Measurements from ENCODE around the gene ROPN1.

Gene ROPN1

GRCh38 chr3:123947482-123947881, 44.4 kb downstream of the ROPN1 start:
- DNase-seq: no peak

- DNase-seq: no peak
Observed at GRCh38 chr3:123941542-123941941, 50.4 kb downstream of the ROPN1 start.

GRCh38 chr3:123941121-123941520, 50.8 kb downstream of the ROPN1 start:
- no peak for DNase-seq

DNA sequence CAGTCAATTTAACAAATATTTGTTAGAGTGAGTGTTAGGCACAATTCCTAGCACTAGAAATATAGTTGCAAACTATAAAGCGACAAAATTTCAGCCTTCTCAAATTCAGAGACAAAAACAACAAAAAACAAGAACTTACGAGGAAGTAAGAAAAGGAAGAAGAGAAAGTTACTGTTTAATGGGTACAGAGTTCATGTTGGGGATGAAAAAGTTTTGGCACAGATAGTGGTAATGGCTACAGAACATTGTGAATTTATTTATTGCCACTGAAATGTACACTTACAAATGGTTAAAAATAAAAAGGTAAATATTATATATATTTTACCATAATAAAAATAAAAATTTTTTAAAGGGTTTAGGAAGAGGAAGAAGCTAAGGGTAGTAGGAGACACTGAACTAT, 52.2 kb downstream of the ROPN1 start:
- no peak for DNase-seq

- DNase-seq: no peak
Observed at GRCh38 chr3:123936400-123936799, 55.5 kb downstream of the ROPN1 start.

DNA sequence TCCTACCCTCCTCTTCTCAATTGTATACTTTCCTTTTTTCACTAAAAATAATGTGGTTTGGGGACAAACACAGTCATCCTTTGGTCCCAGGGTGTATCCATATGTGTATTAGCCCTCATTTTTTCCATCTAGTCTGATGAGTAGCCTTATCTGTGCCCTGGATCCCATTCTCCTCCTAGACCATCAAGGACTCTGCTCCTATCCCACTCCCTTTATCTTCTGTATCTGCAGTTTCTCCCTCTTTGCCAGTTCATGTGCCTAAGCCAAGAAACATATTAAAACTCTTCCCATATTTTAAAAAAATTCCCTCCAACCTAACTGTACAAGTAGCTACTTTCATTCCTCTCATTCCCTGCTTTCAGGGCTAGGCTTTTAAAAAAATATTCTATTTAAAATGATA, 56.1 kb downstream of the ROPN1 start:
- DNase-seq: no peak

DNA sequence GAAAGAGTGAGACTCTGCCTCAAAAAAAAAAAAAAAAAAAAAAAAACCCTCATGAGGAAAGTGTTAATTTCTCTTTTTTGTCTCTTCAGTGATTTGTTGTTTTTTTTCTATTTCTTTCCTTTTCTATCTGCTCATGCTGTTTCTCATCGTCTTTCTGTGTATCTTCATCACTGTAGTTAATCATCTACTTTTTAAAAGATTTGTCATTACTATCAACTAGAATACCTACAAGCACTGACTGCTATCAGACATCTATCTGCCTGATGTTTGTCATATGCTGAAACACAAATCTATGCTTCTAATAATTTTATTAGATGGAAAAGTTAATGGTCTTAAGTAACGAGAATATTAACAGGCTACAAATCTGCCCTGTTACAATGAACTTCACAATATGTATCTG, 57.7 kb downstream of the ROPN1 start:
- no peak for DNase-seq

DNA sequence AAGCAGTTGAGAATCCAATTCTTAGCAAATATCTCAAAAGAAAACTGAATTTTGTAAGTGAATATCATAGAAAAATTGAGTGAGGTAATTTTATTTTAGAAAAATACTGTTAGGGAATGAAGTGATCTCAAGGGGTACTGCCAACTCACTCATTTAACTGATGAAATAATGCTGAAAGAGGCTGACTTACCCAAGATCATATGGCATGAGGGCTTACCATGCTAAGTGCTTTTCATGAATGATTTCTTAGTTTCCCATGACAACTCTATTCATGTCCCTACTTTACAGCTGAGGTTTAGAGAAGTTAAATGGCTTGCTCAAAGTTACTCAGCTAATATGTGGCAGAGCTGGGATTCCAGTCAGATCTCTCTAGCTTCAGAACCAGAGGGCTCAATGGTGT, 61.5 kb downstream of the ROPN1 start:
- DNase-seq: no peak

DNA sequence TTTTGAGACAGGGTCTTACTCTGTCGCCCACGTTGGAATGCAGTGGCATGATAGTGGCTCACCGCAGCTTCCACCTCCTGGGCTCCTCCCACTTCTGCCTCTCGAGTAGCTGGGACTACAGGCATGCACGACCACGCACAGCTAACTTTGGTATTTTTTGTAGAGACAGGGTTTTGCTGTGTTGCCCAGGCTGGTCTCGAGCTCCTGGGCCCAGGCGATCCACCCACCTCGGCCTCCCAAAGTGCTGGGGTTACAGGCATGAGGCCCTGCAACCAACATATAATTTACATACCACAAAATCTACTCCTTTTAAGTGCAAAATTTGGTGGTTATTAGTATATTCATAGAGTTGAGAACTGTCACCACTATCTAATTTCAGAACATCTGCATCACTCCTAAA, 62.6 kb downstream of the ROPN1 start:
- no peak for DNase-seq

DNA sequence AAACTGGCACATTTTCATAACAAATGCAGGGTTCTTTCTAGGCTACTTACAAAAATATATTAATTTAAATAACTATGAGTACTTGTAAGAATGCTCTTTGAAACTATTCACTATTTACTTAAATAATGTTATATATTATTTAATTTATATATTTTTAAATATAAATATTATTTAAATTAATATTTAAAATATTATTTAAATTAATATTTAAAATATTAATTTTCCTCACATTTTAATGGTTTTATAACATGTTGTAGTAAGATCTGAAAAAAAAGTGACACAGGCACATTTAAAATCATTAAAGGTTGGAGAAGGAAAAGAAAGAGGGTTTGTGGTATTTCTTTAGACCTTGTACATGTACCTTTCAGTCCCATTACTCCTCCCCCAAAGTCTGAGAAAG, 65.5 kb downstream of the ROPN1 start:
- DNase-seq: no peak

- no peak for DNase-seq
Observed at GRCh38 chr3:123920868-123921267, 71.1 kb downstream of the ROPN1 start.

GRCh38 chr3:123920383-123920782, 71.5 kb downstream of the ROPN1 start:
- no peak for DNase-seq

DNA sequence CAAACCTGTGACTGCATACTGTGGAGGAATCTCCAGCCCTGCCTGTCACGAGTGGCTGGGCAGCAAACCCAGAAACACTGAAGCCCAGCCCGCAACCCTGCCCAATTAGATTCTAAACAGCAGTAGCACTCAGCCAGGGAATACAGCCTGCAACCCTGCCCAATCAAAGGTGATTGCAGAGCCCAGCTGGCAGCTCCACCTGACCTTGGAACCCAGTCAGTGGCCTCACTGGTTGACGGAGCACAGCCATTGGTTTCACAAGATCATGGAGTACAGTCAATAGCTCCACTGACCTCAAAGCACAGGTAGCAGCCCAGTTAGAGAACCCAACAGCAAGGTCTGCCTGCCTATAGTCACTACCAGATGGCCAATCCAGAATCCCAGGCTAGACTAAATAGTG, 72.6 kb downstream of the ROPN1 start:
- no peak for DNase-seq

All from NCI-H2081 (cell line).